CD4-positive, alpha-beta T cell treated with Interleukin-10 for 1 hour (primary cell): Measurements from ENCODE around the gene RTTN.

Experiments
- DNase-seq: peaks from one replicate; pipeline ENCODE4 v3.0.0-alpha.2; 2020

The RTTN gene

GRCh38 chr18:69961718-69962117 is 243.8 kb downstream of the RTTN start:
- no peak for DNase-seq

GRCh38 chr18:69958422-69958821 is 247.1 kb downstream of the RTTN start:
- no peak for DNase-seq

GRCh38 chr18:69957747-69958146 is 247.7 kb downstream of the RTTN start:
- DNase-seq, result no peak

- DNase-seq, result no peak
Observed at GRCh38 chr18:69956665-69957620, 248.5 kb downstream of the RTTN start.

- DNase-seq, result no peak
Observed at GRCh38 chr18:69956057-69956456, 249.4 kb downstream of the RTTN start.

- DNase-seq, result no peak
Observed at GRCh38 chr18:69954719-69955480, 250.6 kb downstream of the RTTN start.

GRCh38 chr18:69953191-69953590 is 252.3 kb downstream of the RTTN start:
- no peak for DNase-seq
